Loucy (cell line): Measurements from ENCODE around the gene PFKFB3.

Experiments
- H2AFZ ChIP-seq: fragments of 200-600 bp; sonication (generic); 2 replicates; pipeline ENCODE4 v1.6.0; 2016; ENCODE audit warnings: antibody characterized with exemption, mild to moderate bottlenecking, low read length, moderate library complexity
- H3F3A ChIP-seq: fragments of 200-600 bp; 2 replicates; pipeline ENCODE4 v1.6.0; 2016; ENCODE audit warnings: antibody characterized with exemption, low read depth, mild to moderate bottlenecking
- H3K27me3 ChIP-seq: fragments of 200-600 bp; sonication (generic); 2 replicates; pipeline ENCODE4 v1.6.1; 2014; ENCODE audit warnings: low read length, mild to moderate bottlenecking; ENCODE audit not compliant: insufficient read depth, poor library complexity, severe bottlenecking
- H3K36me3 ChIP-seq: fragments of 200-600 bp; sonication (generic); 2 replicates; pipeline ENCODE4 v1.6.1; 2016; ENCODE audit warnings: low read length; ENCODE audit not compliant: insufficient read depth
- H3K4me1 ChIP-seq: fragments of 200-600 bp; sonication (generic); 2 replicates; pipeline ENCODE4 v1.5.1; 2014; ENCODE audit warnings: low read length, mild to moderate bottlenecking; ENCODE audit not compliant: insufficient read depth, poor library complexity, severe bottlenecking
- H3K4me2 ChIP-seq: fragments of 200-600 bp; sonication (generic); 2 replicates; pipeline ENCODE4 v1.6.0; 2014; ENCODE audit warnings: antibody characterized with exemption, low read length, low read depth, mild to moderate bottlenecking; ENCODE audit not compliant: poor library complexity, severe bottlenecking
- H3K4me3 ChIP-seq: fragments of 200-600 bp; sonication (generic); 2 replicates; pipeline ENCODE4 v1.5.1; 2014; ENCODE audit warnings: low read length, mild to moderate bottlenecking, mixed read lengths; ENCODE audit not compliant: poor library complexity, severe bottlenecking
- H3K79me2 ChIP-seq: fragments of 200-600 bp; sonication (generic); 2 replicates; pipeline ENCODE4 v1.6.1; 2014; ENCODE audit warnings: low read length; ENCODE audit not compliant: insufficient read depth
- H3K9ac ChIP-seq: fragments of 200-600 bp; sonication (generic); 2 replicates; pipeline ENCODE4 v1.6.0; 2014; ENCODE audit warnings: mild to moderate bottlenecking, low read depth, low read length, moderate library complexity; ENCODE audit not compliant: poor library complexity, severe bottlenecking
- H3K9me2 ChIP-seq: fragments of 200-600 bp; sonication (generic); replicated peaks from 2 replicates; pipeline ENCODE4 v1.6.1; 2016; ENCODE audit warnings: low read depth, low read length, mixed read lengths
- H3K9me3 ChIP-seq: fragments of 200-600 bp; sonication (generic); 2 replicates; pipeline ENCODE4 v1.6.1; 2014; ENCODE audit warnings: mild to moderate bottlenecking, antibody characterized with exemption, low read length, low read depth; ENCODE audit not compliant: insufficient read depth
- H4K20me1 ChIP-seq: fragments of 200-600 bp; sonication (generic); 2 replicates; pipeline ENCODE4 v1.6.0; 2014; ENCODE audit warnings: antibody characterized with exemption, low read length, mild to moderate bottlenecking; ENCODE audit not compliant: insufficient read depth, poor library complexity, severe bottlenecking
- EZH2phosphoT487 ChIP-seq: fragments of 200-600 bp; IDR thresholded peaks from 2 replicates; pipeline ENCODE4 v1.6.1; 2018; ENCODE audit warnings: antibody characterized with exemption, mild to moderate bottlenecking, moderate library complexity, borderline replicate concordance
- TF ChIP-seq, protein P1 (sequence below): fragments of 200-600 bp; sonication (generic); conservative IDR thresholded peaks from 2 replicates; pipeline ENCODE4 v1.5.1; 2014; ENCODE audit warnings: mild to moderate bottlenecking, antibody characterized with exemption, low read length

Gene PFKFB3

DNA sequence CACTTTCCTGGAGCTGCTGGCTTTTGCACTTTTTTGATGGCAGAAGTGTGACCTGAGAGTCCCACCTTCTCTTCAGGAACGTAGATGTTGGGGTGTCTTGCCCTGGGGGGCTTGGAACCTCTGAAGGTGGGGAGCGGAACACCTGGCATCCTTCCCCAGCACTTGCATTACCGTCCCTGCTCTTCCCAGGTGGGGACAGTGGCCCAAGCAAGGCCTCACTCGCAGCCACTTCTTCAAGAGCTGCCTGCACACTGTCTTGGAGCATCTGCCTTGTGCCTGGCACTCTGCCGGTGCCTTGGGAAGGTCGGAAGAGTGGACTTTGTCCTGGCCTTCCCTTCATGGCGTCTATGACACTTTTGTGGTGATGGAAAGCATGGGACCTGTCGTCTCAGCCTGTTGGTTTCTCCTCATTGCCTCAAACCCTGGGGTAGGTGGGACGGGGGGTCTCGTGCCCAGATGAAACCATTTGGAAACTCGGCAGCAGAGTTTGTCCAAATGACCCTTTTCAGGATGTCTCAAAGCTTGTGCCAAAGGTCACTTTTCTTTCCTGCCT, 31.1 kb downstream of the PFKFB3 start:
- H3F3A ChIP-seq, result no peaks in the 10 kb centered on the region
- H3K9ac ChIP-seq, result no peak overlapping the region
- no peak for TF ChIP-seq EZH2phosphoT487
- TF ChIP-seq, protein P1, sequence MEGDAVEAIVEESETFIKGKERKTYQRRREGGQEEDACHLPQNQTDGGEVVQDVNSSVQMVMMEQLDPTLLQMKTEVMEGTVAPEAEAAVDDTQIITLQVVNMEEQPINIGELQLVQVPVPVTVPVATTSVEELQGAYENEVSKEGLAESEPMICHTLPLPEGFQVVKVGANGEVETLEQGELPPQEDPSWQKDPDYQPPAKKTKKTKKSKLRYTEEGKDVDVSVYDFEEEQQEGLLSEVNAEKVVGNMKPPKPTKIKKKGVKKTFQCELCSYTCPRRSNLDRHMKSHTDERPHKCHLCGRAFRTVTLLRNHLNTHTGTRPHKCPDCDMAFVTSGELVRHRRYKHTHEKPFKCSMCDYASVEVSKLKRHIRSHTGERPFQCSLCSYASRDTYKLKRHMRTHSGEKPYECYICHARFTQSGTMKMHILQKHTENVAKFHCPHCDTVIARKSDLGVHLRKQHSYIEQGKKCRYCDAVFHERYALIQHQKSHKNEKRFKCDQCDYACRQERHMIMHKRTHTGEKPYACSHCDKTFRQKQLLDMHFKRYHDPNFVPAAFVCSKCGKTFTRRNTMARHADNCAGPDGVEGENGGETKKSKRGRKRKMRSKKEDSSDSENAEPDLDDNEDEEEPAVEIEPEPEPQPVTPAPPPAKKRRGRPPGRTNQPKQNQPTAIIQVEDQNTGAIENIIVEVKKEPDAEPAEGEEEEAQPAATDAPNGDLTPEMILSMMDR, result no peak
- H3K36me3 ChIP-seq, result peaks cover 77% of the 10 kb centered on the region
- H3K4me3 ChIP-seq, result no peak overlapping the region
- H4K20me1 ChIP-seq, result peaks cover 24% of the 10 kb centered on the region
- H3K4me1 ChIP-seq, result peaks cover 3% of the 10 kb centered on the region
- no peaks in the 10 kb centered on the region for H3K27me3 ChIP-seq
- no peak overlapping the region for H3K4me2 ChIP-seq
- H3K9me2 ChIP-seq, result no peaks in the 10 kb centered on the region
- H2AFZ ChIP-seq, result no peak overlapping the region
- peaks cover 13% of the 10 kb centered on the region; the same call in 1 of the 2 replicates for H3K79me2 ChIP-seq
- H3K9me3 ChIP-seq, result no peaks in the 10 kb centered on the region

DNA sequence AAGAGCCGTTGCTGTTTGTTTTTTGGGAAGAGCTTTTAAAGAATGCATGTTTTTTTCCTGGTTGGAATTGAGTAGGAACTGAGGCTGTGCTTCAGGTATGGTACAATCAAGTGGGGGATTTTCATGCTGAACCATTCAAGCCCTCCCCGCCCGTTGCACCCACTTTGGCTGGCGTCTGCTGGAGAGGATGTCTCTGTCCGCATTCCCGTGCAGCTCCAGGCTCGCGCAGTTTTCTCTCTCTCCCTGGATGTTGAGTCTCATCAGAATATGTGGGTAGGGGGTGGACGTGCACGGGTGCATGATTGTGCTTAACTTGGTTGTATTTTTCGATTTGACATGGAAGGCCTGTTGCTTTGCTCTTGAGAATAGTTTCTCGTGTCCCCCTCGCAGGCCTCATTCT, 31.6 kb downstream of the PFKFB3 start:
- Histone ChIP-seq H2AFZ (no peak overlapping the region), H3K79me2 (peaks cover 10% of the 10 kb centered on the region; the same call in 1 of the 2 replicates), H3K9me3 (no peaks in the 10 kb centered on the region), H3K27me3 (no peaks in the 10 kb centered on the region), H3K36me3 (peaks cover 71% of the 10 kb centered on the region; the same call in 1 of the 2 replicates), H3K4me2 (no peak overlapping the region), H3K9me2 (no peaks in the 10 kb centered on the region), H4K20me1 (peaks cover 18% of the 10 kb centered on the region), H3K9ac (no peak overlapping the region), H3F3A (no peaks in the 10 kb centered on the region), H3K4me1 (peaks cover 7% of the 10 kb centered on the region), H3K4me3 (no peak overlapping the region)
- TF ChIP-seq, protein P1, result no peak
- TF ChIP-seq EZH2phosphoT487, result no peak

DNA sequence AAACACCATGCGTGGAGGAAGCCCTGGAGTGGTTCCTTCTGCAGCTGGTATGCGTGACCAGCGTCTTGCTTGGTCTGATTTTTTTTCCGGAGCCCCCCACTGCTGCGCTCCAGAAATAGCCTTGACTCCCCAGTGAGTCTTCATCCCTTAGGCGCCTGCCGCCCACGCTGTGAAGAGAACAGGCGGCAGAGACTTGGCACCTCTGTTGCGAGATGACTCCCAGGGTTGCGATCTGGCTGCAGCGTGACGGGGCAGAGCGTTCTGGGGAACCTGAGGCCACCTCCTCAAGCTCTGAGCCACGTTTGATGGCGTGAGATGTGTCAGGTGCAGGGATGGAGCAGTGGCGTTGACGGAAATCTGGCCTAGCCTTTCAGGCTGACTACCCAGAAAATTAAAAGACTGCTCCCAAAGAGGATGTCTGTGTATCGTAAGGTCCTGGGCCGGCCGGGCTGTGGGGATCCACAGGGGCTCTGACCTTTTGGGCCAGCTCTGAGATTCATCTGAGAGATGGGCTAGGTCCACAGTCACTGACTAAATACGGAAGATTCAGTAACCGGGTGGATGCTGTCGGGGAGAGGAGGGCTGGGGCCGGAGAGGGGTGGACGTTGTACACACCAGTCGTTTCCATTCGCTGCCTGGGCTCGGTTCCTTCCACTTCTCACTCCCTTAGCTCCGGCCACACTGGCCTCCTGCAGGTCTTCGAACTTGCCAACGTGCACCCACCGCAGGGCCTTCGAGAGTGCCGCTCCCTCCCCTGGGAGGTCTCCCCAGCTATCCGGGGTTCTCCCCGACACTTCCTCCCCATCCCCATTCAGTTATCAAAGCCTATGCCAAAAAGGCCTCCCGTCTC, 33.8 kb downstream of the PFKFB3 start:
- Histone ChIP-seq H3K4me2 (no peak overlapping the region), H3F3A (no peaks in the 10 kb centered on the region), H3K79me2 (no peaks in the 10 kb centered on the region; the same call in 1 of the 2 replicates), H3K27me3 (no peaks in the 10 kb centered on the region), H3K9ac (no peak overlapping the region), H3K9me3 (no peaks in the 10 kb centered on the region), H4K20me1 (peaks cover 10% of the 10 kb centered on the region), H3K36me3 (peaks cover 57% of the 10 kb centered on the region; the same call in 1 of the 2 replicates), H2AFZ (no peak overlapping the region), H3K4me3 (no peak overlapping the region), H3K9me2 (no peaks in the 10 kb centered on the region), H3K4me1 (peaks cover 13% of the 10 kb centered on the region)
- TF ChIP-seq, protein P1, result no peak
- no peak for TF ChIP-seq EZH2phosphoT487
